Neuronal stem cell (in vitro differentiated cells): Measurements from ENCODE around the gene HCN1.

Source experiments
- DNase-seq: peaks from one replicate; pipeline ENCODE4 v3.0.0-alpha.2; 2013; ENCODE audit warnings: low spot score
- H2AFZ ChIP-seq: one replicate; pipeline ENCODE4 v1.6.1; 2013; ENCODE audit warnings: mild to moderate bottlenecking, low read length, inconsistent platforms
- H2AK5ac ChIP-seq: 2 replicates; pipeline ENCODE4 v1.6.1; 2013; ENCODE audit warnings: low read depth, mild to moderate bottlenecking, inconsistent platforms, low read length, moderate library complexity, mixed read lengths
- H2BK120ac ChIP-seq: 2 replicates; pipeline ENCODE4 v1.6.1; 2013; ENCODE audit warnings: low read depth, mild to moderate bottlenecking, inconsistent platforms, low read length, moderate library complexity, mixed read lengths
- H2BK12ac ChIP-seq: one replicate; pipeline ENCODE4 v1.6.1; 2013; ENCODE audit warnings: low read length, inconsistent platforms
- H2BK15ac ChIP-seq: 2 replicates; pipeline ENCODE4 v1.6.1; 2013; ENCODE audit warnings: mild to moderate bottlenecking, low read length, inconsistent platforms, mixed read lengths
- H2BK5ac ChIP-seq: one replicate; pipeline ENCODE4 v1.6.1; 2013; ENCODE audit warnings: inconsistent platforms, mild to moderate bottlenecking, low read length, moderate library complexity
- H3K14ac ChIP-seq: one replicate; pipeline ENCODE4 v1.6.1; 2013; ENCODE audit warnings: low read length, inconsistent platforms
- H3K18ac ChIP-seq: 2 replicates; pipeline ENCODE4 v1.6.1; 2013; ENCODE audit warnings: low read length, inconsistent platforms
- H3K23ac ChIP-seq: 2 replicates; pipeline ENCODE4 v1.6.1; 2013; ENCODE audit warnings: low read depth, mild to moderate bottlenecking, mixed read lengths, low read length, inconsistent platforms; ENCODE audit not compliant: poor library complexity
- H3K27ac ChIP-seq: replicated peaks from 3 replicates; pipeline ENCODE4 v1.5.1; 2013; ENCODE audit warnings: low read length, inconsistent platforms
- H3K27me3 ChIP-seq, 3 experiments: 2 replicates each; pipeline ENCODE4 v1.6.1; 2013; ENCODE audit warnings: low read length in 3 of 3, mild to moderate bottlenecking in 2 of 3, inconsistent platforms in 1 of 3, low read depth in 1 of 3, mixed read lengths in 1 of 3, moderate library complexity in 1 of 3; ENCODE audit not compliant: control insufficient read depth in 3 of 3, insufficient read depth in 3 of 3
- H3K36me3 ChIP-seq, 2 donors: replicated peaks in 1 of 2; 2 replicates each; pipeline ENCODE4 v1.6.1; 2013; ENCODE audit warnings: low read length in 2 of 2; ENCODE audit not compliant: control insufficient read depth in 2 of 2, insufficient read depth in 2 of 2
- H3K4ac ChIP-seq: 2 replicates; pipeline ENCODE4 v1.6.1; 2013; ENCODE audit warnings: inconsistent platforms, mild to moderate bottlenecking, low read length, moderate library complexity
- H3K4me1 ChIP-seq, 2 donors: 1 replicate in 1 of 2; 2 replicates in 1 of 2; pipeline ENCODE4 v1.6.1; 2013; ENCODE audit warnings: low read length in 2 of 2, low read depth in 1 of 2; ENCODE audit not compliant: control insufficient read depth in 2 of 2, insufficient read depth in 1 of 2
- H3K4me2 ChIP-seq: one replicate; pipeline ENCODE4 v1.6.1; 2013; ENCODE audit warnings: mild to moderate bottlenecking, low read length, inconsistent platforms; ENCODE audit not compliant: insufficient read depth, poor library complexity, severe bottlenecking
- H3K4me3 ChIP-seq, 2 donors: 2 replicates each; pipeline ENCODE4 v1.5.1; 2013; ENCODE audit warnings: low read length in 2 of 2, mild to moderate bottlenecking in 2 of 2, inconsistent platforms in 1 of 2, moderate library complexity in 1 of 2
- H3K79me1 ChIP-seq: one replicate; pipeline ENCODE4 v1.6.1; 2013; ENCODE audit warnings: low read depth, mild to moderate bottlenecking, inconsistent platforms, low read length, moderate library complexity
- H3K9ac ChIP-seq: one replicate; pipeline ENCODE4 v1.6.1; 2013; ENCODE audit warnings: mild to moderate bottlenecking, low read depth, low read length, inconsistent platforms; ENCODE audit not compliant: poor library complexity
- H3K9me3 ChIP-seq, 2 donors: replicated peaks in 1 of 2; 2 replicates each; pipeline versions ENCODE3 to v1.6.1; 2013; ENCODE audit warnings: low read length in 2 of 2, mild to moderate bottlenecking in 2 of 2, inconsistent platforms in 1 of 2, low read depth in 1 of 2, mixed read lengths in 1 of 2, moderate library complexity in 1 of 2; ENCODE audit not compliant: control insufficient read depth in 2 of 2, insufficient read depth in 1 of 2
- H4K8ac ChIP-seq: one replicate; pipeline ENCODE4 v1.6.1; 2013; ENCODE audit warnings: low read depth, mild to moderate bottlenecking, inconsistent platforms, low read length, moderate library complexity
- H4K91ac ChIP-seq: one replicate; pipeline ENCODE4 v1.6.1; 2013; ENCODE audit warnings: low read length, low read depth, mild to moderate bottlenecking, inconsistent platforms; ENCODE audit not compliant: poor library complexity
- WGBS, 2 donors: extraction: QIAGEN DNeasy Blood & Tissue Kit; methylation state at CpG; one replicate each; pipeline ENCODE4 v1.1.7; 2013; ENCODE audit warnings: missing lambda C conversion rate in 2 of 2, mixed read lengths in 1 of 2; ENCODE audit not compliant: insufficient read length in 2 of 2, insufficient replicate concordance in 1 of 2; ENCODE audit errors: extremely low coverage in 2 of 2; 5-methylcytosine and 5-hydroxymethylcytosine counted together

The HCN1 gene

DNA sequence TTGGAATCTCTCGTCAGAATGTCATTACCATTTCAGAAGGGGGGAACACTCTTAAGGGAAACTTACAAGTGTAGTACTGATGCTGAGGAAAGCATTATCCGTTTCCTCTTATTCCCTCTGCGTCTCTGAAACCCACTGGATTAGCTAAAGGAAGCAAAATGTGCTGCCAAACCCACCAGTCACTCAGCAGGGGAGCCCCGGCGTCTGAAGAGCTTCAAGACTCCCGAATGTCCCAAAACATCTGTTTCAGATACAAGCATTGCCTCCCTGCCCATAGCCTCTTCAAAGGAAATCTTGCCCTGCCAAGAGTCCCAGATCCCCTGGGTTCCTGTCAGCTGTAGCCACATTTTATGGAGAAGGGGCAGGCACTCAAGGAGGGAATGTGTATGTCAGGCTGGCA is 1.0 kb upstream of the HCN1 start:
- Histone ChIP-seq H4K8ac (no peak overlapping the region), H3K27ac (no peak overlapping the region), H2BK120ac (no peak overlapping the region), H3K4me3 (no peak overlapping the region), H3K79me1 (no peaks in the 10 kb centered on the region), H3K36me3 (no peaks in the 10 kb centered on the region), H3K9me3 (no peaks in the 10 kb centered on the region), H3K23ac (no peak overlapping the region), H2AFZ (no peak overlapping the region), H3K9ac (no peak overlapping the region), H2BK5ac (no peak overlapping the region), H2BK12ac (no peak overlapping the region), H3K4me2 (no peak overlapping the region), H3K4ac (no peak overlapping the region), H3K18ac (no peak overlapping the region), H2AK5ac (no peak overlapping the region), H3K27me3 (peaks cover 5 to 20% (median 15%) of the 10 kb centered on the region in 3 experiments), H3K4me1 (peaks cover 0 to 5% of the 10 kb centered on the region in 2 donors), H4K91ac (no peak overlapping the region), H2BK15ac (no peak overlapping the region), H3K14ac (no peak overlapping the region)
- WGBS, 2 donors, result no CpG with 5 or more reads among the region's 6 CpGs
- DNase-seq, result no peak

DNA sequence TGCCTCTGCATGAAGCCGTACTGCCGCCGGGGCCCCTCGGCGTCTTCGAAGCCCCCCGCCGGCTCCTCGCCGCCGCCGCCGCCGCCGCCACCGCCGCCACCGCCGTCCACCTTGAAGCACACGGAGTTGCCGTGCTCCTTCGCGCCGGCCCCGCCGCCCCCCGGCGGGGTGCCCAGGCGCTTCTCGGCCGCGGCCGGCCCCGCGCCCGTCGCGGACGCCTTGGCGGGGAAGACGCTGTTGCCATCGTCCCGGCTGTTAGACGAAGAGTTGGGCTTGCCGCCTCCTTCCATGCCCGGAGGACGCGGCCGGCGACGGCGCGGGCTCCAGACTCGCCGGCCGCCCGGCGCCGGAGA is 400 bp downstream of the HCN1 start:
- H3K14ac ChIP-seq, result no peak overlapping the region
- H3K23ac ChIP-seq, result no peak overlapping the region
- no CpG with 5 or more reads among the region's 59 CpGs for WGBS, 2 donors
- H3K18ac ChIP-seq, result peak overlapping the region; percentile 28
- peak overlapping the region; percentile 90 for H2AFZ ChIP-seq
- H3K4ac ChIP-seq, result no peak overlapping the region
- no peak for DNase-seq
- H2BK120ac ChIP-seq, result no peak overlapping the region
- H2BK12ac ChIP-seq, result no peak overlapping the region
- H3K9me3 ChIP-seq, result no peaks in the 10 kb centered on the region
- H2BK5ac ChIP-seq, result no peak overlapping the region
- no peak overlapping the region for H3K9ac ChIP-seq
- H4K91ac ChIP-seq, result no peak overlapping the region
- H3K36me3 ChIP-seq, result no peaks in the 10 kb centered on the region
- no peaks in the 10 kb centered on the region for H3K79me1 ChIP-seq
- no peak overlapping the region for H2AK5ac ChIP-seq
- H2BK15ac ChIP-seq, result no peak overlapping the region
- no peak overlapping the region for H3K27ac ChIP-seq
- H3K27me3 ChIP-seq, result peaks cover 5 to 23% (median 15%) of the 10 kb centered on the region in 3 experiments
- peaks cover 0 to 5% of the 10 kb centered on the region in 2 donors for H3K4me1 ChIP-seq
- no peak overlapping the region for H4K8ac ChIP-seq
- H3K4me2 ChIP-seq, result peak overlapping the region; percentile 91
- peak overlapping the region; percentile 24 to 76 for H3K4me3 ChIP-seq

DNA sequence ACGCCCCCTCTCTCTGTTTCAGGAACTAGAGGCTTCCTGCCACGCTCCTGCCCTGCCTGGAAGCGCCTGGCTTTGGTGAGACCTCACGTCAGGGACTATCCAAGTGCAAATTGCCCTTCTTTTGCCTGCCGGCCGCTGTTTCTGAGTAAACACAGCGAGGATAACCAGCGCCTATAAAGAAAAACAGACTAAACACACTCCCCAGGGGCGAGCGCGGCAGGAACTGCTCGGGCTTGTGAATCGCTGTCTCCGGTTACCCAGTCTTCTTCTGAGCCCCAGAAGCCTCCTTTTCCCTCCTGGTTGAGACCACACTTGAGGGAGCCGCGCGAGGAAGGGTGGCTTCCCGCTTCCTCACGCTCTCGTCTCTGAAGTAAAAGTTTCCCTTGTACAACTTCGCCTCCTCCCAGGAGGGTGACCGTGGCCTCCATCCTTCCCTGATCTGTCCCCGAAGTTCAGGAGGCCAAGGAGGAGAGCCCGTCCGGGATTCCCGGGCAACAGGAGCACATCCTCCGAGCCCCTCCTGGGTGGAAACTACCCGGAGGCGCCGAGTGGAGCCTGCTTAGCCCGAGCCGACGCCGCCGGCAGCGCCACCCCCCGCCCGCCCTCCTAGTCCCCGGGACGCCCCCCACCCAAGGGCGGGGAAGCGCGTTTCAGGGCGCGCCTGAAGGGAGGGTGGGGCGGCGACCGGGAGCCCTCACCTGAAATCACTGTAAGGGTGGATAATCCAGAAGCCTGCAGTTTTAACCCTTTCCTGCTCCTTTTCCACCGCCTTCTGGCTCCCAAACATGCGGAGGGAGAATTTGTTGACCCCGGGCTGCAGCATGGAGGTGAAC is 993 bp downstream of the HCN1 start:
- Histone ChIP-seq H3K18ac (no peak overlapping the region), H2AK5ac (no peak overlapping the region), H2BK15ac (no peak overlapping the region), H3K9me3 (no peaks in the 10 kb centered on the region), H2BK12ac (no peak overlapping the region), H3K4ac (no peak overlapping the region), H3K27me3 (peaks cover 5 to 23% (median 15%) of the 10 kb centered on the region in 3 experiments), H2AFZ (peak overlapping the region; percentile 90), H3K36me3 (no peaks in the 10 kb centered on the region), H3K27ac (no peak overlapping the region), H4K8ac (no peak overlapping the region), H3K14ac (no peak overlapping the region), H3K4me3 (peak overlapping the region in 1 of 2 donors; percentile 76), H4K91ac (no peak overlapping the region), H2BK120ac (no peak overlapping the region), H3K79me1 (no peaks in the 10 kb centered on the region), H2BK5ac (no peak overlapping the region), H3K4me1 (peaks cover 0 to 5% of the 10 kb centered on the region in 2 donors), H3K9ac (peak overlapping the region; percentile 21), H3K4me2 (peak overlapping the region; percentile 91), H3K23ac (no peak overlapping the region)
- no peak for DNase-seq
- no CpG with 5 or more reads among the region's 51 CpGs for WGBS, 2 donors

DNA sequence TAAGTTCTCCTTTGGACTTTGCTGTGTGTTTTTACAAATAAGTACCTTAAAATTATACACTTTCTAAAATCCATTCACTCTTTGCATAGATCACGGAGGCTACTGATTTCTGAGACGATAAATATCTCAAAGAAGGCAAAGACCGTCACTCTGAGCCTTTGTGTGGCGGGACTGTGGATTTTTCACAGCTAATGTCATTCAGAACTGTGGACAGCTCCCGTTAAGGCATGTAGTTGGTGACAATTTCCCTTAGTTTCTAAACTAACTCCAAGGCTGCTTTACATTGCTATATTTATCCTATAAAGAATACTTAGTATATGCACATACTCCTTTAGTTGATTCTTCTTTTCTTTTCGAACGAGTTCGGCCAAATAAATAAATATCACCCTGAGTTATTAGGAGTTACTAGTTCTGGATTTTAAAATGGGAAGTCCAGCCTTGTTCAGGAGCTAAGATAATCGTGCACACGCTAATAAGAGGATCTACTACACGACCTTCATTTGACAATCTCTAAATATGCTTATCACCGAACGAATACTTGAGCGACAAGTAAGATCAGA is 1.8 kb downstream of the HCN1 start:
- Histone ChIP-seq H3K14ac (no peak overlapping the region), H3K4me1 (peaks cover 0 to 5% of the 10 kb centered on the region in 2 donors), H2BK5ac (no peak overlapping the region), H3K4me2 (peak overlapping the region; percentile 11), H2AK5ac (no peak overlapping the region), H3K27me3 (peaks cover 5 to 23% (median 15%) of the 10 kb centered on the region in 3 experiments), H2BK12ac (no peak overlapping the region), H2AFZ (no peak overlapping the region), H3K18ac (no peak overlapping the region), H3K9me3 (no peaks in the 10 kb centered on the region), H3K23ac (no peak overlapping the region), H4K8ac (no peak overlapping the region), H2BK120ac (no peak overlapping the region), H3K36me3 (no peaks in the 10 kb centered on the region), H4K91ac (no peak overlapping the region), H3K4me3 (no peak overlapping the region), H3K27ac (no peak overlapping the region), H2BK15ac (no peak overlapping the region), H3K4ac (no peak overlapping the region), H3K9ac (no peak overlapping the region), H3K79me1 (no peaks in the 10 kb centered on the region)
- peak; percentile 42 for DNase-seq
- WGBS, 2 donors, result no CpG with 5 or more reads among the region's 14 CpGs
